GM19372 (cell line): ENCODE results near the gene TRPC6.

Source experiments
- ATAC-seq: cut with Tn5 transposase; IDR thresholded peaks from one replicate; pipeline ENCODE4 v1.9.1; 2021; ENCODE audit warnings: mild to moderate bottlenecking, low read depth, moderate library complexity; ENCODE audit not compliant: unreplicated experiment

The TRPC6 gene

GRCh38 chr11:101428918-101429317 is 154.9 kb downstream of the TRPC6 start:
- no peak for ATAC-seq

GRCh38 chr11:101407324-101407723 is 176.5 kb downstream of the TRPC6 start:
- no peak for ATAC-seq
